IMR-90 (cell line): ENCODE measurements around the gene AKIRIN1. TPM values are rescaled to one million over a fixed set of nuclear protein-coding genes. Genes with fewer than 3 reads are reported as not detected.
A peak's percentile ranks its signal among the peaks of the same experiment; 100 is the strongest.

ENCODE experiments used
- CEBPB ChIP-seq: IDR thresholded peaks from 2 replicates; pipeline ENCODE4 v1.6.1; 2012; ENCODE audit warnings: low read depth, low read length, improper control_type of control experiment
- polyA plus RNA-seq, 3 experiments: library from polyadenylated mRNA; depleted of rRNA; stranded (reverse); fragments of >200 nt; gene quantifications; 2 replicates each; pipeline ENCODE4 v1.2.3, GENCODE V29; 2012; ENCODE audit warnings: low replicate concordance in 1 of 3
- total RNA-seq: library from RNA; depleted of rRNA; stranded (reverse); fragments of >200 nt; gene quantifications from 2 replicates; pipeline ENCODE4 v1.2.3, GENCODE V29; 2012
- TF ChIP-seq, protein P1 (sequence below): conservative IDR thresholded peaks from 2 replicates; pipeline ENCODE4 v1.5.1; 2012; ENCODE audit warnings: mild to moderate bottlenecking, low read depth, low read length, improper control_type of control experiment
- TF ChIP-seq, protein P2 (sequence below): fragments of 150-350 bp; IDR thresholded peaks from 2 replicates; pipeline ENCODE4 v1.6.1; 2016; ENCODE audit warnings: low read depth, mild to moderate bottlenecking, low read length, moderate library complexity, borderline replicate concordance

Gene AKIRIN1
- total and polyA plus RNA-seq, 2 of the 4 experiments (the other 2 are of a cell fraction), result 42.5 to 44.2 TPM

DNA sequence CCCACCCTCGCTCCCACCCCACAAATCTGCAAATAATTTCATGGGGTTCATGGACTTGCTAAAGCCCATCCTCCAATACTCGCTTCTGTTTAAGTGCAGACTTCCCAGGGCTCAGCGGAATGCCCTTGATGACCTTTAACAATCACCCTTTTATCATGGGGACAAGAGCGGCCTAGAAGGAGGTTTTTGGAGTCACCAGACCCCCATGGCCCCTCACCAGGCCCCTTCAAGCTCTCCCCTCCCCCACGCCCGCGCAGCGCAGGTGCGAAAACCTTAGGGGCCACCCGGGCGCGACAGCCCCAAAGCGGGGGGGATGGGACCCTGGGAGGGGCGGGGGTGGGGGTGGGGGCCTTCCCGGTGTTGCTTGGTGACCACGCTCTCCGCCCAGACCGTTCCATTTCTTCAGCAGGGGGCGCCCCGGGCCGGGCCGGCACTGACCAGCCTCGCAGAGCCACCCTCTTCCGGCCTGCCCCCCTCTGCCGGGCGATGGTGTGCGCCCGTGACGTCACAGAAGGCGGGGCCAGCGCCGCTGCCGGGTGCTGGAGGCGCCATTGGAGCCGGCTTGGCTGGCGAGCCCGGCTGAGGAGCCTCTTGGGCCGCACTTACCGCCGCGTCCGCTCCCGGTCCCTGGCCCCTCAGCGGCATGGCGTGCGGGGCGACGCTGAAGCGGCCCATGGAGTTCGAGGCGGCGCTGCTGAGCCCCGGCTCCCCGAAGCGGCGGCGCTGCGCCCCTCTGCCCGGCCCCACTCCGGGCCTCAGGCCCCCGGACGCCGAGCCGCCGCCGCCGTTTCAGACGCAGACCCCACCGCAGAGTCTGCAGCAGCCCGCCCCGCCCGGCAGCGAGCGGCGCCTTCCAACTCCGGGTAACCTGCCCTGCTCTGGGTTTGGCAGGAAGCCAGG lies at the start of gene AKIRIN1 (continued):
- TF ChIP-seq, protein P1, sequence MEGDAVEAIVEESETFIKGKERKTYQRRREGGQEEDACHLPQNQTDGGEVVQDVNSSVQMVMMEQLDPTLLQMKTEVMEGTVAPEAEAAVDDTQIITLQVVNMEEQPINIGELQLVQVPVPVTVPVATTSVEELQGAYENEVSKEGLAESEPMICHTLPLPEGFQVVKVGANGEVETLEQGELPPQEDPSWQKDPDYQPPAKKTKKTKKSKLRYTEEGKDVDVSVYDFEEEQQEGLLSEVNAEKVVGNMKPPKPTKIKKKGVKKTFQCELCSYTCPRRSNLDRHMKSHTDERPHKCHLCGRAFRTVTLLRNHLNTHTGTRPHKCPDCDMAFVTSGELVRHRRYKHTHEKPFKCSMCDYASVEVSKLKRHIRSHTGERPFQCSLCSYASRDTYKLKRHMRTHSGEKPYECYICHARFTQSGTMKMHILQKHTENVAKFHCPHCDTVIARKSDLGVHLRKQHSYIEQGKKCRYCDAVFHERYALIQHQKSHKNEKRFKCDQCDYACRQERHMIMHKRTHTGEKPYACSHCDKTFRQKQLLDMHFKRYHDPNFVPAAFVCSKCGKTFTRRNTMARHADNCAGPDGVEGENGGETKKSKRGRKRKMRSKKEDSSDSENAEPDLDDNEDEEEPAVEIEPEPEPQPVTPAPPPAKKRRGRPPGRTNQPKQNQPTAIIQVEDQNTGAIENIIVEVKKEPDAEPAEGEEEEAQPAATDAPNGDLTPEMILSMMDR, result no peak
- no peak for TF ChIP-seq CEBPB
- TF ChIP-seq, protein P2, sequence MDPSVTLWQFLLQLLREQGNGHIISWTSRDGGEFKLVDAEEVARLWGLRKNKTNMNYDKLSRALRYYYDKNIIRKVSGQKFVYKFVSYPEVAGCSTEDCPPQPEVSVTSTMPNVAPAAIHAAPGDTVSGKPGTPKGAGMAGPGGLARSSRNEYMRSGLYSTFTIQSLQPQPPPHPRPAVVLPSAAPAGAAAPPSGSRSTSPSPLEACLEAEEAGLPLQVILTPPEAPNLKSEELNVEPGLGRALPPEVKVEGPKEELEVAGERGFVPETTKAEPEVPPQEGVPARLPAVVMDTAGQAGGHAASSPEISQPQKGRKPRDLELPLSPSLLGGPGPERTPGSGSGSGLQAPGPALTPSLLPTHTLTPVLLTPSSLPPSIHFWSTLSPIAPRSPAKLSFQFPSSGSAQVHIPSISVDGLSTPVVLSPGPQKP, result 0 out of 2 replicates have a peak, but pooled peaks have one; percentile 53
